ENCODE results near the gene TEKT4. TPM values are rescaled to one million over a fixed set of nuclear protein-coding genes. Genes with fewer than 3 reads are reported as not detected.

The TEKT4 gene
- total and polyA plus RNA-seq, 2 donors (not counting 3 experiments of a cell fraction or from before 2014, with no cell fraction given) = not detected

Small RNA genes within 50 kb of the gene (small RNA-seq; reads per million reads assigned to genes)
- not detected for gene RNU6-1320P (ENCODE audit: insufficient read depth, insufficient read length, low read depth, low replicate concordance)

Other genes with a start within 250 kb of the TEKT4 start
- gene MAL, start 154.3 kb downstream of the TEKT4 start, total RNA-seq = not detected in 2 replicates
- not detected in 2 replicates for gene MAL, start 154.3 kb downstream of the TEKT4 start, polyA plus RNA-seq

Data from endothelial cell of umbilical vein (primary cell).